ENCODE data around the gene TMEM237.

- TF ChIP-seq CTCF (conservative IDR thresholded peaks at IDR 0.05; ENCODE audit: low read depth, low read length) (no peak), EZH2 (IDR thresholded peaks at IDR 0.05; ENCODE audit: low read length, unreplicated experiment) (no peak)
These were observed 9.9 kb upstream of the TMEM237 start for GRCh38 chr2:201653221-201653620.

All from PC-3 (cell line).